Measurements from ENCODE around the gene RBMS3.
"Not testable (repeated sequence)": the region's sequence is repeated elsewhere in the genome, so short reads cannot be mapped to it uniquely, and the experiment has no call there.

The RBMS3 gene

DNA sequence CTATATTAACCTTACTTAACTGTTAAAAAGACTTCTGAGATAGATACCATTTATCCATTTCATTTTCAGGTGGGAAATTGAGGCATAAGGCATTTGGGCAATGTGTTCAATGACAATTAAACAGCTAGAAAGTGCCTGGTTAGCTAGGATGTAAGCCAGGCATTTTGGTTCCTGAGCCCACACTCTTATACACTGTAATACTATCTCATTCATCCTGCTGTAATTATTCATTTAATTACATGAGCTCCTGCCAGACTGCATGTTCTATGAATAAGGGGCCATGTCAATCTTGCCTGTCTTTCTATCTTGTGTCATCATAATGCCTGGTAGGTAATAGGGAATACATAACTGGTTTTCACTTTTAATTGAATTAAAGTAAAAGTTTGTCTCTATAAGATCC, 74.0 kb downstream of the RBMS3 start:
- no peak overlapping the region for H3K4me3 ChIP-seq (replicated peaks; ENCODE audit: low read depth, low read length)
- TF ChIP-seq, protein P1, sequence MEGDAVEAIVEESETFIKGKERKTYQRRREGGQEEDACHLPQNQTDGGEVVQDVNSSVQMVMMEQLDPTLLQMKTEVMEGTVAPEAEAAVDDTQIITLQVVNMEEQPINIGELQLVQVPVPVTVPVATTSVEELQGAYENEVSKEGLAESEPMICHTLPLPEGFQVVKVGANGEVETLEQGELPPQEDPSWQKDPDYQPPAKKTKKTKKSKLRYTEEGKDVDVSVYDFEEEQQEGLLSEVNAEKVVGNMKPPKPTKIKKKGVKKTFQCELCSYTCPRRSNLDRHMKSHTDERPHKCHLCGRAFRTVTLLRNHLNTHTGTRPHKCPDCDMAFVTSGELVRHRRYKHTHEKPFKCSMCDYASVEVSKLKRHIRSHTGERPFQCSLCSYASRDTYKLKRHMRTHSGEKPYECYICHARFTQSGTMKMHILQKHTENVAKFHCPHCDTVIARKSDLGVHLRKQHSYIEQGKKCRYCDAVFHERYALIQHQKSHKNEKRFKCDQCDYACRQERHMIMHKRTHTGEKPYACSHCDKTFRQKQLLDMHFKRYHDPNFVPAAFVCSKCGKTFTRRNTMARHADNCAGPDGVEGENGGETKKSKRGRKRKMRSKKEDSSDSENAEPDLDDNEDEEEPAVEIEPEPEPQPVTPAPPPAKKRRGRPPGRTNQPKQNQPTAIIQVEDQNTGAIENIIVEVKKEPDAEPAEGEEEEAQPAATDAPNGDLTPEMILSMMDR (IDR thresholded peaks at IDR 0.05; ENCODE audit: low read depth, low read length, missing control alignments): no peak
- DNase-seq (ENCODE audit: extremely low read depth, low read depth): no peak

DNA sequence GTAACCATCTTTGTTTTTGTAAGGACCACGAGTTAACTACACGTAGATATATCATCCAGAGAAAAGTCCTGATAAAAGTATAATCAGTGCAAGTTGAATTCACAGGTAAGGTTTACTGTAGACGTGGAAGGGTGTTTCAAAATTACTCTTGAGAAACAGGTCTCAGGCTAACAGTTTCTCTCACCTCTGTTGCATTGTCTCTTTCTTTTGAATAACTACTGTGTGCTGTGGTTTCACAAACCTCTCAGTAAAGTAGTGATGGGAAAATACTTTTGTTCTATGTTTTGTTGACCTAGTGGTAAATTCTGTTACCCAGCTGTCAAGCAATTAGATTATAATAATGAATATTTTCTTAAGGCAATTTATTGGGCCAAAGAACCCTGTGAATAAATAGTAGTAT, 75.2 kb downstream of the RBMS3 start:
- TF ChIP-seq, protein P1 (IDR thresholded peaks at IDR 0.05; ENCODE audit: low read depth, low read length, missing control alignments): no peak
- no peak for DNase-seq (ENCODE audit: extremely low read depth, low read depth)
- H3K4me3 ChIP-seq (replicated peaks; ENCODE audit: low read depth, low read length): no peak overlapping the region

DNA sequence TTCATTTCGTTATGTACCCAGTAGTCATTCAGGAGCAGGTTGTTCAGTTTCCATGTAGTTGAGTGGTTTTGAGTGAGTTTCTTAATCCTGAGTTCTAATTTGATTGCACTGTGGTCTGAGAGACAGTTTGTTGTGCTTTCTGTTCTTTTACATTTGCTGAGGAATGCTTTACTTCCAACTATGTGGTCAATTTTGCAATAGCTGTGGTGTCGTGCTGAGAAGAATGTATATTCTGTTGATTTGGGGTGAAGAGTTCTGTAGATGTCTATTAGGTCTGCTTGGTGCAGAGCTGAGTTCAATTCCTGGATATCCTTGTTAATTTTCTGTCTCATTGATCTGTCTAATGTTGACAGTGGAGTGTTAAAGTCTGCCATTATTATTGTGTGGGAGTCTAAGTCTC, 79.4 kb downstream of the RBMS3 start:
- DNase-seq (ENCODE audit: extremely low read depth, low read depth); H3K4me3 ChIP-seq (replicated peaks; ENCODE audit: low read depth, low read length): not testable (repeated sequence)

DNA sequence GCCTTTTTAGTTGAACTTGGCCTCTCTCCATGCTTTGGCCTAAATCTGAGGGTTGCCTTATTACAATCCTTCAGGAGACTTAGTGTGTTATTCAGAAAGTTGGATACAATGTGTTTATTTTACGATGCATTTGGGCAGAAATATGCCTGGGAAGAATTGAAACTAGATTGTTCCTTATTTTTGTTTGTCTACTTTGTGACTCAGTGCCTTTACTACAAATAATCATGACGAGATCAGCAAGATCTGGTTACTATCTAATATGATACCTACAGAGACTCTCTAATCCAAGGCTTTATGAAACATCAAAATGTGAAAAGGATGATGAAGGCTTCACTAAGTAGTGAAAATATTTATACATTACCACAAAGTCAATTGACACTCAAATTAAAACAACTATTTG, 82.2 kb downstream of the RBMS3 start:
- TF ChIP-seq, protein P1 (IDR thresholded peaks at IDR 0.05; ENCODE audit: low read depth, low read length, missing control alignments): no peak
- H3K4me3 ChIP-seq (replicated peaks; ENCODE audit: low read depth, low read length): no peak overlapping the region
- no peak for DNase-seq (ENCODE audit: extremely low read depth, low read depth)

DNA sequence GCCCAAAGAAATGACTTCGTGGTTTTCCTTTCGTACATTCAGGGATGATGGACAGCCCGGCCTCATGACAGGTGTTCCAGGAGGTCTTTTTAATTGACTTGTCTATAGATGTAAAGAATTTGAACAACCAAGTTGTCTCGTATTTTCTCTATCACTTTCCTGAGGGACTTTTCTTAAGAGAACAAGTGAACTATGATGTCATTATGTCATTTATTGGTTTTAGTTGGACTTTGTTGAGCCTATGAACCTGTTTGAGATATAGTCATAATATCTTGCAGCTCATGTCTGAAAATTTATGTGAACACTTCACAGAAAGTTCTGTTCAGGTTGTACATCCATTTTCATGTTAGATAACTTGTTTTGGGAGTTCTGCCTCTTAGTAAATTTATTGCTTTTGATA, 89.2 kb downstream of the RBMS3 start:
- TF ChIP-seq, protein P1 (IDR thresholded peaks at IDR 0.05; ENCODE audit: low read depth, low read length, missing control alignments): no peak
- DNase-seq (ENCODE audit: extremely low read depth, low read depth): no peak
- no peak overlapping the region for H3K4me3 ChIP-seq (replicated peaks; ENCODE audit: low read depth, low read length)

DNA sequence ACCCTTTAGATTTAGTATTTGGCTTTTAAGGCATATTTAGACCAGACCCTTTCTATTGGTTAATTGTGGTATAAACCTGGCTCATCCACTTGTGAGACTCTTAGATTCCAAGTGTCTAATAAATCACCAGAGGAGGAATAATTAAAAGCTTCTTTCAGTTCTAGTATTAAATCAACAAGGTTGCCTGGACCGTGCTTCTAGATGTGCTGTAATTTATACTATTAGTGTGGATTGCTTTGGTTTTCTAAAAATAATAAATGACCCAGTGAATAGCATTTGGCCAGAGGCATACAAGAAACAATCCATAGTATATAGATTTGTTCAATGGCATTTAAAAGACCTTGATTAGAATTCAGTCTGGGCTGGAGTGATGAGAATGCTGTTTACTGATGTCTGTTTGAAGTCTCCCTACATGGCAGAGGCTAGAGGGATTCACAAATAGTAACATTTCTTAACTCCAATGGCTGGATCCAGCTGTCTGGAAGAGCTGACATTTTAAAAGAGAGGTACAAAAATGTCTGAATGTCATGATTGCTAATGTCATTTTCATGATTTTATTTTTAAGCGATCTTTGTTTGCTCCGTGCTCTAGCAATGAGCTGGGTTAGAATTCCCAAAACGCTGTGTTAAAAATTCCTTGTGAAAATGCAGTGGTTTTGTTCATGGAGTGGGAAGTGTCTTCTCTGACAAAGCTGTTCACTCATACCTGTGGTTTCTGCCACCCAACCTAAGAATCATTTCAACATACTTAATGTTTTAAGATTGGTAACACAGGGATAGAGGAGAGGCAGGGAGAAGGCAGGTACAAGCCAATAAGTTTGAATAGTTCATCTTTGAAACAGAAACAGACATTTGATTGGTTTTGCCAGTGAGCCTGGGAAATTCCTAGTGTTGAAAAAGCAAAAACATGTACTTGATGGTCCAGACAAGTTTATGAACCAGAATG, 89.9 kb downstream of the RBMS3 start:
- no peak overlapping the region for H3K4me3 ChIP-seq (replicated peaks; ENCODE audit: low read depth, low read length)
- no peak for DNase-seq (ENCODE audit: extremely low read depth, low read depth)
- TF ChIP-seq, protein P1 (IDR thresholded peaks at IDR 0.05; ENCODE audit: low read depth, low read length, missing control alignments): no peak

DNA sequence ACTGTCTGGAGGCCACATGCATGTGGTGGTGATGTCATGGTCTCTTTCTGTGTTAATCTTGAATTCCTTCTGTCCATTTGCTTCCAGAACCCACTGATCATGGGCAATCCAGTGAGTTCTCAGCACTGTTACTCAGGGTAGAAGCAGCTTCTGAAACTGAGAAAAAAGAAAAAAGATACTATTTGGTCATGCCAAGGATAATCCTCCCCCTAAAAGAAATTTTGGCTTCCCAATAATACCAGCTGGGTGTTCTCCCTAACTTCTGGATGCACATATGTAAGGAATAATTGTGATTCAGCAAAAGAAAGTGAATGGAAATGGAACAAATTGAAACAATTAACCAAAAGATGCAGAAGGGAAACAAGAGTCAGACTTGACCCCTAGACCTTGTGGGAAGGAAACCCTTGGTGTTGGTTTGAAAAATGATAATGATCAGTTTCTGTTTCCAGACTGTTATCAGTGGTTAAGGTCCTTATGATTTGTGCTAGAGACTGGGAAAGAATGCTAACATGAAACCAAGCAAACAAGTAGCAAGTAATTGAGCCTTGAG, 92.3 kb downstream of the RBMS3 start:
- peak; percentile 37 for DNase-seq (ENCODE audit: extremely low read depth, low read depth)
- TF ChIP-seq, protein P1 (IDR thresholded peaks at IDR 0.05; ENCODE audit: low read depth, low read length, missing control alignments): no peak
- no peak overlapping the region for H3K4me3 ChIP-seq (replicated peaks; ENCODE audit: low read depth, low read length)

Data from HFF-Myc (cell line).